Breast epithelium (tissue), 4 donors: Measurements from ENCODE around the gene DPP7. TPM values are rescaled to one million over a fixed set of nuclear protein-coding genes. Genes with fewer than 3 reads are reported as not detected.

Experiments
- DNase-seq, 2 donors: peaks; one replicate each; pipeline ENCODE4 v3.0.0-alpha.2; 2019; ENCODE audit warnings: low spot score in 2 of 2
- H3K27ac ChIP-seq, 2 donors: fragments of 200-600 bp; sonication (generic) in 1 of 2; one replicate each; pipeline ENCODE4 v1.5.1; 2016 to 2019; ENCODE audit warnings: mild to moderate bottlenecking in 1 of 2
- H3K27me3 ChIP-seq, 2 donors: fragments of 200-600 bp; sonication (generic) in 1 of 2; one replicate each; pipeline versions ENCODE4 v1.5.1 to v1.6.0; 2017 to 2019; ENCODE audit warnings: control low read depth in 1 of 2, mild to moderate bottlenecking in 1 of 2
- H3K36me3 ChIP-seq: fragments of 200-600 bp; one replicate; pipeline ENCODE4 v1.5.1; 2019
- H3K4me1 ChIP-seq, 2 donors: fragments of 200-600 bp; sonication (generic); one replicate each; pipeline ENCODE4 v1.5.1; 2016 to 2019; ENCODE audit warnings: control low read depth in 1 of 2
- H3K4me3 ChIP-seq, 3 donors: fragments of 200-600 bp; sonication (generic); 1 replicate in 2 of 3; 2 replicates in 1 of 3; pipeline ENCODE4 v1.5.1; 2016 to 2019; ENCODE audit warnings: mild to moderate bottlenecking in 3 of 3, moderate library complexity in 2 of 3
- H3K9me3 ChIP-seq, 2 donors: fragments of 200-600 bp; sonication (generic) in 1 of 2; one replicate each; pipeline ENCODE4 v1.5.1; 2016 to 2019; ENCODE audit warnings: control low read depth in 1 of 2
- CTCF ChIP-seq, 3 donors: fragments of 450-650 bp; IDR thresholded peaks; one replicate each; pipeline ENCODE4 v1.5.1; 2016 to 2017; ENCODE audit warnings: antibody characterized with exemption in 3 of 3, mild to moderate bottlenecking in 3 of 3, moderate library complexity in 3 of 3
- POLR2A ChIP-seq: fragments of 450-650 bp; IDR thresholded peaks from one replicate; pipeline ENCODE4 v1.6.1; 2016; ENCODE audit warnings: antibody characterized with exemption, mild to moderate bottlenecking, moderate library complexity
- POLR2AphosphoS5 ChIP-seq, 3 donors: sonication (generic); formaldehyde crosslinking; IDR thresholded peaks; one replicate each; pipeline ENCODE4 v1.6.1; 2017; ENCODE audit warnings: antibody characterized with exemption in 3 of 3
- intact Hi-C: fragments of 100-400 bp; cut with DNase I; formaldehyde crosslinking; loops from one replicate; pipeline ENCODE4 v1.15.1; 2023; ENCODE audit warnings: low total_unique reads
- total RNA-seq, 3 donors: library from RNA; depleted of rRNA; stranded (reverse); fragments of >200 nt; gene quantifications; one replicate each; pipeline ENCODE4 v1.1.0, GENCODE V29; 2016

The DPP7 gene
- total RNA-seq, 3 donors from 2014 or later = 115 to 137 (median 132) TPM

GRCh38 chr9:137110147-137110910 is 4.2 kb downstream of the DPP7 start:
- Histone ChIP-seq H3K27me3 (no peaks in the 10 kb centered on the region), H3K4me1 (no peaks in the 10 kb centered on the region), H3K9me3 (no peaks in the 10 kb centered on the region), H3K36me3 (no peaks in the 10 kb centered on the region), H3K27ac (no peak overlapping the region), H3K4me3 (no peak overlapping the region)
- intact Hi-C loops = loop anchor here (10.0 kb wide), 1 partner anchor 124 kb away; the partner anchor contains the start of gene SLC34A3
- no peak for TF ChIP-seq CTCF (IDR thresholded peaks at IDR 0.05)
- TF ChIP-seq POLR2AphosphoS5 (IDR thresholded peaks at IDR 0.05) = no peak
- TF ChIP-seq POLR2A = no peak
- no peak for DNase-seq

DNA sequence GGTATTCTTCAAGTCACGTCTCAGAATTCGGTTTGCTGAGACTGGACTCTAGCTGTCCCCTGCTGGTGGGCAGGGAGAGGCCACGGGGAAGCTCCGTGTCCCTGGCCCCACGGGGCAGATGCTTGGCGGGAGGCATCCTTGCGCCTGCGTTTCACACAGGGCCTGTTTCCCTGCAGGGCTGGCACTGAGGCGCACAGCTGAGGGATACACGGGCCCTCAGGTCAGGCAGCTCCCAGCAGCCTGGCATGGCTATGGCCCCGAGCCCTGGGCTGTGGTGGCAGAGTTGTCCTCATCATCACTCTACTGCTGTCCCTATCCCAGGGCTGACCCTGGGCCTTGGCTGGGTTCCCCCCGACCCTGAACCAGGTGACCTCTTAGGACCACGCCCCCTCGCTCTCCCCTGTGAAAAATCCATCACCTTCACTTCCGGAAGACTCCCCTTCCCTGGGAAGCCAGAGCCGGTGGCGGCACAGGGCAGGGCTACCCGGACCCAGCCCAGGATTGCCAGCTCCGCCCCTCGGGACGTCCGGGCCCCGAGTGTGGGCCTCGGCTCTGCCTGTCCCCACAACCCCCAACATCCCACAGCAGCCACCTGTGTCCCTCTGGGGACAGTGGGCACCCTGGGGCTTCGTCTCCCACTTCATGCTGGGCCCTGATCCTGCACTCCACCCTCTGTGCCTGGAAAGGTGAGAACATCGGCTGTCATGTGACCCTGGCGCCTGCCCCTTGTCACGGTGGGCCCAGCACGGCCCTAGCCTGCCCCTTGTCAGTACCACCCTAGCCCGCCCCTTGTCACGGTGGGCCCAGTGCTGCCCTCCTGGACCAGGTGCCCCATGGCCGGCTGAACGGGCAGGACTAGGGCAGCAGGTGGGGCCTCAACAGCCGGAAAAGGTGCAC is 5.0 kb downstream of the DPP7 start:
- H3K9me3 ChIP-seq = no peaks in the 10 kb centered on the region
- intact Hi-C loops = loop anchor here (10.0 kb wide), 1 partner anchor 125 kb away; the partner anchor contains the start of gene SLC34A3
- H3K27me3 ChIP-seq = no peaks in the 10 kb centered on the region
- H3K27ac ChIP-seq = no peak overlapping the region
- TF ChIP-seq POLR2A (no peak), POLR2AphosphoS5 (IDR thresholded peaks at IDR 0.05) (no peak), CTCF (IDR thresholded peaks at IDR 0.05) (no peak)
- H3K36me3 ChIP-seq = no peaks in the 10 kb centered on the region
- DNase-seq = no peak
- no peaks in the 10 kb centered on the region for H3K4me1 ChIP-seq
- H3K4me3 ChIP-seq = no peak overlapping the region

GRCh38 chr9:137108608-137109249 is 5.8 kb downstream of the DPP7 start:
- intact Hi-C loops = no loop called here
- Histone ChIP-seq H3K27ac (no peak overlapping the region), H3K9me3 (no peaks in the 10 kb centered on the region), H3K4me3 (no peak overlapping the region), H3K27me3 (no peaks in the 10 kb centered on the region), H3K4me1 (no peaks in the 10 kb centered on the region), H3K36me3 (no peaks in the 10 kb centered on the region)
- DNase-seq = no peak
- no peak for TF ChIP-seq CTCF (IDR thresholded peaks at IDR 0.05)
- TF ChIP-seq POLR2A = no peak
- TF ChIP-seq POLR2AphosphoS5 (IDR thresholded peaks at IDR 0.05) = no peak

GRCh38 chr9:137107982-137108381 is 6.6 kb downstream of the DPP7 start:
- intact Hi-C loops = no loop called here
- DNase-seq = no peak
- Histone ChIP-seq H3K4me1 (no peaks in the 10 kb centered on the region), H3K27me3 (no peaks in the 10 kb centered on the region), H3K9me3 (no peaks in the 10 kb centered on the region), H3K4me3 (no peak overlapping the region), H3K36me3 (no peaks in the 10 kb centered on the region), H3K27ac (no peak overlapping the region)
- TF ChIP-seq CTCF (IDR thresholded peaks at IDR 0.05) = no peak
